ENCODE data around the gene TMCO6.
"Not testable (repeated sequence)": the region's sequence is repeated elsewhere in the genome, so short reads cannot be mapped to it uniquely, and the experiment has no call there.

TMCO6 gene

DNA sequence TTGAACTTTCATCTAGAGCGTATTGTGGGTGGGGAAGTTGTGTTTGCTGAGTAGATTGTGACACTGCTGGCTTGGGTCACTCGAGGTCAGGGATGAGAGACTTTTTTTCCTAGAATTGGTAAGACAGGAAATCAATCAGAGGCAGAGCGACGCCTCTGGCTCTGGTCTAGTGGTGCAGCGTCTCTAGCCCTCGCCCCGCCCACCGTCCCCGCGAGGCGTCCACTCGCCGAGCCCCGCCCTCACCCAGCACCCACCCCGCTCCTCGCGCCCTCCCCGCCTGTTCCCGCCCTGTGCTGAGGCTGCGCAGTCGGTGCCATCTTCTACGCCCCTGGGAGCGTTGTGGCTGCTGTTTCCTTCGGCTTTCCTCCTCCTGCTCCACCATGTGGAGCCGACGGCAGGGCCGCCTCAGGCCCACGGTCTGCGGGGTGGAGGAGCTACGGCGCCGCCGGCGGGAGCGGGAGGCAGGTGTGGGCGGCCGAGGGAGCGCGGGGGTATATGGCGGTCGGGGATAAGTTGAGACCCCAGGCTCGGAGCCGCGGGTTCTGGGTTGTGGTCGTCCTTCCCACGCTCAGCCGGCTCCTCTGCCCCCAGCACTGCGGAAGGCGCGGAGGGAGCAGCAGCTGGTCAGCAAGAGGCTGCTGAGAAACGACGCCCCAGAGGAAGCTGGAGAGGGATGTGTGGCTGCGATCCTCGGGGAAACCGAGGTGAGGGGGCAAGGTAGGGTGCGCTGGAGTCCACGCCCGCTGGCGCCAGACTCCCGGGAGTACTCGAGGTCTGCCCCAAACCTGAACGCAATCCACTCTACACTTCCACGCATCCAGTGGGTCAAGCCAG, at the start of gene TMCO6:
Gene TMCO6, plus strand, starts transcription at position 304 of the 834 bp plus-strand sequence. Its CDS starts 77 bp downstream, at position 381.
- DNase-seq (ENCODE audit: low spot score): peak; percentile 99

DNA sequence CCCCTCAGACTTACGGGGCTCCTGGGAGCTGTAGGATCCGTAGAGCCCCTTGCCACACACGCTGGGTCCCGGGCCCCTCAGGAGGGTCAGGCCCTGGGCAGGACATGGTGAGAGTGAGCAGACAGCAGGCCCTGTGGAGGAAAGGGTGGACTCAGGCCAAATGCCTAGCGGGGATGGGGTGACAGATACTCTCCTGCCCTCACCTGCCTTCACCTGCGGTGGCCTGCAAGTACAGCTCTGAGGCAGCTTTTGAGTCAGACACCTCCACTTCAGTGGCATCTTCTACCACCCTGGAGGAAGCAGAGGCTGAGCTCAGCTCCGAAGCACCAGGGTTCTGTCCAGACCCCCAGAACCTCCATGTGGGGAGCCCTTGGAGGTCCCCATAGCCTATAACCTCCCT, 48.4 kb upstream of the TMCO6 start:
- no peak for DNase-seq (ENCODE audit: low spot score)

DNA sequence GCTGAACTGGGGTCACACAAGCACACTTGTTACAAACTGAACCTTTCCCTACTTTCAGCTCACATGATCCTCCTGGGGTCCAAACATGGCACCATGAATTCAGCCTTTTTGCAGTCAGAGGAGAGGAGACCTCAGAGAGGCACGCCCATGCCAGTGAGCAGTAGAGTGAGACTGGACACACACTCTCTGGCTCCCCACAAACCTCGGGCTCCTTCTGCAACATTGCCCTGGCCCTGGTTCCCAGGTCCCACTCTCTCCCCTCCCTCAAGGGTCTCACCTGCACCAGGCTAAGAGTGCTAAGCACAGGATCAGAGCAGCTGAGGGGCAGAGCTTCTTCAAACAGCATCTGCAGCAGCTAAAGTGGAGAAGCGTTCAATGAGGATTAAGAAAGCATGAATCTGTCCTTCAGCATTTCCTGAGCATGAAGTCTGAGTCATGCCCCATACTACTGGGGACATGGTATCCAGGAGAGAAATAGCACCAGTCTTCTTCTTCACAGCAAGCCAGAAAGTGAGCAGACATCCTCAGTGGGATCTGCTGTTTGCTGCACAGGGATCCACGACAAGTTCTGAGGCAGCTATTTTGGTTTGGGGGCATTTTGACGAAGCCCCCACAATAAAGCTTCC, 47.4 kb upstream of the TMCO6 start:
- peak; percentile 32 for DNase-seq (ENCODE audit: low spot score)

DNA sequence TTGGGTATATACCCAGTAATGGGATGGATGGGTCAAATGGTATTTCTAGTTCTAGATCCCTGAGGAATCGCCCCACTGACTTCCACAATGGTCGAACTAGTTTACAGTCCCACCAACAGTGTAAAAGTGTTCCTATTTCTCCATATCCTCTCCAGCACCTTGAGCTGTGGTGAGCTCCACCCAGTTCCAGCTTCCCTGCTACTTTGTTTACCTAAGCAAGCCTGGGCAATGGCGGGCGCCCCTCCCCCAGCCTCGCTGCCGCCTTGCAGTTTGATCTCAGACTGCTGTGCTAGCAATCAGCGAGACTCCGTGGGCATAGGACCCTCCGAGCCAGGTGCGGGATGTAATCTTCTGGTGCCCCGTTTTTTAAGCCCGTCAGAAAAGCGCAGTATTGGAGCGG, 46.2 kb upstream of the TMCO6 start:
- DNase-seq (ENCODE audit: low spot score): not testable (repeated sequence)

DNA sequence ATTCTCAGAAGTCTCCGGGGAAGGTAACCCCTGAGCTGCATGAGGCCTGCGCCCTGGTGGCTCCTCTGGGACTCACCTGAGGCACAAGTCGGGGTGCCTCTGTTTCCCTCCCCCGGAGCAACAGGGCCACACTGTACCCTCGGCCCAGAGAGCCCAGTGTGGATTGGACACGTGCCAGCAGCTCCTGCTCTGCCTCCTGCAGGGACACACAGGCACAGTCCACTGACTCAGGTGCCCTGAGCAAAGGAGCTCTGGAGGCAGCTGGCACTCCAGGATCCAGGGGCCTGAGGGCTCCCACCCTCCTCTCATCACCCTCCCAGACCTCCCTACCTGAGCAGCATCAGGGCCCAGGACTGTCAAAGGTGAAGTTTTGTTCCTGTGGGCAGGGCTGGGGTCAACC, 45.1 kb upstream of the TMCO6 start:
- no peak for DNase-seq (ENCODE audit: low spot score)

DNA sequence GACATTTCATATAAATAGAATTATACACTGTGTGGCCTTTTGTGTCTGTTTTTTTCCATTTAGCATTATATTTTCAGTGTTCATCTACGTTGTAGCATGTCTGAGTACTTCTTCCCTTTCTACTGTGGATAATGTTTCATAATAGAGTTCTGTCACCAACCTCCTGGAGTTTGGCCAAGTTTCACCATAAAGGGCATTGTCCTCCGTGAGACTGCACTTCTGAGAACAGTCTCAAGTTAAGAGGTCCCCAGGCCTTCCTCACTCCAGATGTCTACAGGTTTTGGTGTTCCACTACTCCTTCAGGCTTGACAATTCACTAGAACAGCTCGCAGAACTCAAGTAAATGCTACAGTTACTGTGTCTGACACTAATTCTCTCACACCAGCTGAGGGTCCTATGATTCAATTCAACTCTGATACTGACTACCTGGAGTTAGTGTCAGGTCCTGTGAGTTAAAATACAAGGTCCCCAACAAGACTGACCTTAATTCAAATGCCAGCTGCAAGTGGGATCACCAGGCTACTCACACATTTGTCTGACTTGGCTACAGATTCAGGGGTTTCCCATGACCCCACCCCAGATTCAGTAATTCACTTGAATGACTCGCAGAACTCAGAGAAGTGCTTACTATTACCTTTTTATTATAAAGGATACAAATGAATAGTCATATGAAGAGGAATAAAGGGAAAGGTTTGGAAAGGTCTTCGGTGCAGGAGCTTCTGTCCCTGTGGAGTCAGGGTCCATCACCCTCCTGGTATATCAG, 43.5 kb upstream of the TMCO6 start:
- DNase-seq (ENCODE audit: low spot score): no peak

DNA sequence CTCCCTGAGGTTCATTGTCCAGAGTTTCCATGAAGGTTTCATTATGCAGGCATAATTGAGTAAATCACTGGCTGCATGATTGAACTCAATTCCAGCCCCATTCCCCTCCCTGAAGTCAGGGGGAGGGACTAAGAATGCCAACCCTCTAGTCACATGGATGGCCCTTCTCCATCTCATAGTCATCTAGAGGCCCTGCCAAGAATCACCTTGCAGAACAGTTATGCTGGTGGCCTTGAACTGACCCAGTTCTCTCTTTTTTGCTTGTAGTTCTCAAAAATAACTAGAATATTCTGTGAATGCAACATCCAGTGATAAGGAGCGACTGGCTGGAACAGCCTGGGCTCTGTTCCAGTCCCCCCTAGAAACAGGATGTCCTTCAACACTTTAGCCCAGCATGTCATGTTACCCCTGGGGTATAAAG, 42.9 kb upstream of the TMCO6 start:
- DNase-seq (ENCODE audit: low spot score): no peak

DNA sequence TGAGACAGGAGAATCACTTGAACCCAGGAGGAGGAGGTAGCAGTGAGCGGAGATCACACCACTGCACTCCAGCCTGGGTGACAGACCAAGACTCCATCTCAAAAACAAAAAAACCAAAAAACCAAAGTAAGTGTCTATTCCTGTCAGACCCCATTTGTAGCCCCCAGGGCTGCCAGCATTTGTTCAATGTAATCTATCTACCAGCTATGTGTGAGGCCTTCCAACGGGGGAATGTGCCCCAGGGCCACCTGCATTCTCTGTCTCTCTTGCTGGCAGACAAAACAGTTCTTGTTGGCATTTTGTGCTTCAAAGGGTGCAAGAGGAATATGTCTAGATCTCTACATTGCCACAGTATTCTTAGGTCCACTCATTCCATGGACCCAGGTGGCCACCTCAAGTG, 40.4 kb upstream of the TMCO6 start:
- no peak for DNase-seq (ENCODE audit: low spot score)

DNA sequence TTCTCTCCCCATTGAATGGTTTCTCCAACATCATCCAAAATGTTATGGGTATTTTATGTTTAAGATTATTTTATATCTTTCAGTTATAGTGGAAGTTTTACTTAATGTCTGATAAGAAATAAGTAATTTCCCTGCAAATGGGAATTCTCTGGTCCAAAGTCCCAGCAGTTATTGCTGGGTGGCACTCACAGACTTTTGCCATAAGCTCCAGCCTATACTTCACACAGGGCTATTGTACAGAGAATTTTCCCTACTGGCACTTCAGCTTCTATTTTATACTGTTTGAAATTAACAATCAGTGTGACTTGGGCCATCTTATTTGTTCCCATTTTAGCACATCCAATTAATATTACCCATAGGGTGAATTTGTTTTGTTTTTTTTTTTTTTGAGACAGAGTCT, 39.2 kb upstream of the TMCO6 start:
- no peak for DNase-seq (ENCODE audit: low spot score)

DNA sequence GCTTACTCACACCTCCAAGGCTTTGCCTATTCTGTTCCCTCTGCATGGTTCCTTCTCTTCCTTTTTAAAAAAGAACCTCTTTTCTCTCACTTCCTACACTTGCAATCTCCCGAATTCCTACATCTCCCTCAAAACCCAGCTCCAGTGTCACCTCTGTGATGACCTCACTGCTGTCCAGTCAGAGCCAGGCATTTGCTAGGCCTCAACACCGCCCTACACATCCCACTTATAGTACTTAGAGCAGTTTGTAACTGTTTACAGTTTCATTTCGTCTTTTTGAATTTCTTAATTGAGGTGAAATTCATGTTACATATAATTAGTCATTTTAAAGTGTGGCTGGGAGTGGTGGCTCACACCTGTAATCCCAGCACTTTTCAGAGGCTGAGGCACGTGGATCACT, 37.1 kb upstream of the TMCO6 start:
- no peak for DNase-seq (ENCODE audit: low spot score)

DNA sequence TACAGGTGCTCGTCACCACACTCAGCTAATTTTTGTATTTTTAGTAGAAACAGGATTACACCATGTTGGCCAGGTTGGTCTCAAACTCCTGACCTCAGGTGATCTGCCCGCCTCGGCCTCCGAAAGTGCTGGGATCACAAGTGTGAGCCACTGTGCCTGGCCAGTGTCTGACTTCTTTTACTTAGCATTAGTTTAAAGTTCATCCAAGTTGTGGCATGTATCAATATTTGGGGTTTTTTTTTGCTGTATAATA, 35.9 kb upstream of the TMCO6 start:
- not testable (repeated sequence) for DNase-seq (ENCODE audit: low spot score)

DNA sequence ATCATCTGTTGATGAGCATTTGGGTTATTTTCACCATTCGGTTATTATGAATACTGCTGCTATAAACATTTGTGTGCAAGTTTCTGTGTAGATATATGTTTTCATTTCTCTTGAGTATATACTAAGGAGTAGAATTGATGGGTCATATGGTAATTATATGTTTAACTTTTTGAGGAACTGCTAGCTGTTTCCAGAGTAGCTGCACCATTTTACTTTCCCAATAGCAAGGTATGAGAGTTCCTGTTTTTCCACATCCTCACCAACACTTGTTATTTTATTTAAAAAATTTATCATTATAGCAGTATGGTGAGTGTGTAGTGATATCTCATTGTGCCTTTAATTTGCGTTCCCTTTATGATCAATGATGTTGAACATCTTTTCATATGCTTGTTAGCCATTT, 35.5 kb upstream of the TMCO6 start:
- no peak for DNase-seq (ENCODE audit: low spot score)

DNA sequence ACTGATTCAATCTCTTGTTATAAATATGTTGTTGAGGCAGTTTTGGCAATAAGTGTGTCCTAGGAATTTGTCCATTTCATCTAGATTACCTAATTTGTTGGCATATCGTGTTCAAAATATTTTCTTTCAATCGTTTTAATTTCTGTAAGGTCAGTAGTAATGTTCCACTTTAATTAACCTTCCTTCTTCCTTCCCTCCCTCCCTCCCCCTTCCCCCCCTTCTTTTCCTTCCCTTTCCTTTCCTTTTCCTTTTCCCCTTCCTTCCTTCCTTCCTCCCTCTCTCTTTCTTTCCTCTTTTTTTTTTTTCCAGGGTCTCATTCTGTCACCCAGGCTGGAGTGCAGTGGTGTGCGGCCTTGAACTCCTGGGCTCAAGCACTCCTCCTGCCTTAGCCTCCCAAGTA, 33.4 kb upstream of the TMCO6 start:
- no peak for DNase-seq (ENCODE audit: low spot score)

DNA sequence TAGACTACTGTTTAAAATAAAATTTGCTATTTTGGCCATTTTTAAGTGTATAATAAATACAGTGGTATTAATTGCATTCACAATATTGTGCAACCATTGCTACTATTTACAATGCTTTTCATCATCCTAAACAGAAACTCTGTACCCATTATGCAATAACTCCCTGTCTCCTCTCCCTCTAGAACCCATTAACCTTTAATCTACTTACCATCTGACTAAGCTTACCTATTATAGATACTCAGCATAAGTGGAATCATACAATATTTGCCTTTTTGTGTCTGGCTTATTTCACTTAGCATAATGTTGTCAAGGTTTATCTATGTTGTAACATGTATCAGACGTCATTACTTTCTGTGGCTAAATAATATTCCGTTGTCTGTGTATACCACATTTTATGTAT, 32.2 kb upstream of the TMCO6 start:
- no peak for DNase-seq (ENCODE audit: low spot score)

DNA sequence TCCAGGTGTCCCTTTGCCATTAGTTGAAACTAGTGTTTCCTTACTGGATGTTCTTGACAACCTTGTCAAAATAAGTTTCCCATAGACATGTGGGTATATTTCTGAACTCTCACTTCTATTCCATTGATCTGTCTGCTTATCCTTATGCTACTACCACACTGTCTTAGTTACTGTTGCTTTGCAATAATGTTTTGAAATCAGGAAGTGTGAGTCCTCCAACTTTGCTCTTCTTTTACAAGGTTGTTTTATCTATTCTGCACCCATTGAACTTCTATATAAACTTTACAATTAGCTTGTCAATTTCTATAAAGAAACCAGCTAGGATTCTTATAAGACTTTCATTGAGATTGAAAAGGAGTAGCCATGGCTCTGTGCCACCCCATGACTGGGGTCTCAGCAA, 30.5 kb upstream of the TMCO6 start:
- no peak for DNase-seq (ENCODE audit: low spot score)

DNA sequence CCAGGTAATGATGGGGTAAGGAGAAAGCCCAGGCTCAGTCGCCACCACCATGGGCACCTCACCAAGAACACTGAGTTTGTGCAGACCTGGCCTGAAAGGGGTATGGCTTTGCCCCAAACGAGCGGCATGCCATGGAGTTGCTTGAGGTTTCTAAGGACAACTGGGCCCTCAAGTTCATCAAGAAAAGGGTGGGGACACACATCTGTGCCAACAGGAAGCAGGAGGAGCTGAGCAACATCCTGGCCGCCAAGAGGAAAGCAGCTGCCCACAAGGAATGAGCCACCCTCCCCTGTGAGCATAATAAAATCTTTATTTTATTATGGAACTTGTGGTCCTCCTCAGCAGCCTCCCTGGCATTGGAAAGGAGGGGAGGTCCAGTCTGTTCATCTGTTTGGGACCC, 30.1 kb upstream of the TMCO6 start:
- no peak for DNase-seq (ENCODE audit: low spot score)

DNA sequence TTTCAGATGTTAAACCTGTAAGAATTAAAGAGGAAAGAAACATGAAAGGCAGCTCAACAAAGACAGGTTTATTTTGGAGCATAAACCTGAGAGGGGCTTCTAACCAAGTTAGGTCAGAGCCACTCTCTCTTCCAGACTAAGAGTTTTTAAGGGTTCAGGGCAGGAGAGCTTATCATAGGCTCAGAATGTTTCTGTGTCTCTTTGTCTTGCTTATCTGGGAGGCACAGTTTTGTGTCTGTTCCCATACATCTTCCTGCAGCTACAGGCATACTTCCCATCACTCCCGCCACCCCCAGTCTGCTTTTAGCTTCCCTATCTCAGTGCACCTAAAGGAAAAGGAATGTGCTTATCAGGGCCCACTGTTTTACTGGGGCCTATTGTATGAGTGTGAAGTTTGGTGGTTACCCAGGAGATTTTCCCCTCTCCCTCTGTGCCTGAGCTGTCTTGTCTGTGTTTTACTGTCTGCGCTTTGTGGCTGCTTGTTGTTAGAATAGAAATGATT, 28.2 kb upstream of the TMCO6 start:
- no peak for DNase-seq (ENCODE audit: low spot score)

DNA sequence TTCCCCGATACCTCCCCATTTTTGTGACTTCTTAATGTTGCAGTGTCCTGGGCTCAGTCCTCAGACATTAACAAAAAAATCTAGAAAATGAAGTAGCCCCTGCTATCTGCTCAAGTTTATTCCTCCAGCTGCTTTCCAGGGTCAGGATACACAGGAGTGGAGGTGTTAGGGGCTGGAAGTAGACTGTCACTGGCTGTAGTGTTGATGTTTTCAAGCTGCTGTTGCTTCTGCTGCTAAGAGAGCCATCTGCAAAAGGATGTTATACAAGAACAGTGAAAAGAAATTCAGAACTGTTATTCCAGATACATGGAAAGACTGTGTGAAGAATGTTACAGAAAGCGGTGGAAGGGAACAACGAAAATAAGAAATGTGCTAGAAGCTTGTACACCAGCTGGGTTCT, 16.9 kb upstream of the TMCO6 start:
- DNase-seq (ENCODE audit: low spot score): no peak

DNA sequence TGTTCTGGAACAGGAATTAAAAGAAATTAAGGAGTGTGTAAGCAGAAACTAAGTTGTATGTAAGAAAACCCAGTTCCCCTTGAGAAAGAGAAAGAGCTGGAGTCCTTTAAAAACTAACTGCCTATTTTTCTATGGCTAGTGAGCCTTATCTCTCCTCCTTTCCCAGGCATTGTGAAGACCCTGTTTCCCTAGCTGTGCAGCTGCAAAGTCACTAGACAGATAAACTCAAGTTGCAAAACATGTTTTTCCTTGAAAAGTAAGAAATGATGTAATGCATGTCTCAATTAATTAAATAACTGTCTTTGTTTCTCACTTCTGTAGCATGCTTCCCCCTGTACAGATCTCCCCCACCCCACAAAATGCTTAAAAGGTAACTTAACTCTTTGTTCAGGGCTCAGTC, 16.2 kb upstream of the TMCO6 start:
- DNase-seq (ENCODE audit: low spot score): not testable (repeated sequence)

DNA sequence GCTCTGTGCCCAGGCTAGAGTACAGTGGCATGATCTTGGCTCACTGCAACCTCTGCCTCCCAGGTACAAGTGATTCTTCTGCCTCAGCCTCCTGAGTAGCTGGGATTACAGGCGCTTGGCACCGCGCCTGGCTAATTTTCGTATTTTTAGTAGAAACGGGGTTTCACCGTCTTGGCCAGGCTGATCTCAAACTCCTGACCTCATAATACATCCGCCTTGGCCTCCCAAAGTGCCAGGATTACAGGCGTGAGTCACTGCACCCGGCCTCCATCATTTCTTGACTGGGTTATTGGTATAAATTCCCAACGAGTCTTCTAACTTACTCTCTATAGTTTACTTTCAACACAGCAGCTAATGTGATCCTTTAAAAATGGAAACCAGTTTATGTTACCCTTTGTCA, 14.4 kb upstream of the TMCO6 start:
- not testable (repeated sequence) for DNase-seq (ENCODE audit: low spot score)

DNA sequence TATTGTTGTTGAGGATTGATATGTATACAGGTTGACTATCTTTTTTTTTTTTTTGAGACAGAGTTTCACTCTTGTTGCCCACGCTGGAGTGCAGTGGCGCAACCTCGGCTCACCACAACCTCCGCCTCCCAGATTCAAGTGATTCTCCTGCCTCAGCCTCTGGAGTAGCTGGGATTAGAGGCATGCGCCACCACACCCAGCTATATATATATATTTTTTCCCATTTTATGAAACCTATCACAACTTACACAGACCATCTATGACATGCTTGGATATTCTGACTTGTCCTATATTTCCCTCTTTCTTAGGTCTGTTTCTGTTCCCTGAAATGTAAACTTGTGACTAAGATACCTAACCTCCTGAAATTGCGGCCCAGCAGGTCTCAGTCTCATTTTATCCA, 11.3 kb upstream of the TMCO6 start:
- DNase-seq (ENCODE audit: low spot score): no peak

DNA sequence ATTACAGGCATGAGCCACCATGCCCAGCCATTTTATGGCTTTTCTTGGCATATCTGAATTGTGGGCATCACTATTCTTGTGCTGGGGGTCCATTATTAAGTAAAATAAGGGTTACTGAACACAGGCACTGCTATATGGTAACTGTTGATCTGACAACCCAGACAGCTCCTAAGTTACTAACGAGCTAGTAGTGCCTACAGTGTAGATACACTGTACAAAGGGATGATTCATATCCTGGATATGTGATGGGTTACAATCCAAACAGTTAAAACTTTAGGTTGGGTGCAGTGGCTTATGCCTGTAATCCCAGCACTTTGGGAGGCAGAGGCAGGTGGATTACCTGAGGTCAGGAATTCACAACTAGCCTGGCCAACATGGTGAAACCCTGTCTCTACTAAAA, 10.5 kb upstream of the TMCO6 start:
- DNase-seq (ENCODE audit: low spot score): no peak
